ENCODE data around the gene IL17RD. TPM values are rescaled to one million over a fixed set of nuclear protein-coding genes. Genes with fewer than 3 reads are reported as not detected.

The IL17RD gene
- total and polyA plus RNA-seq, 8 donors: 0.25 to 10.1 (median 1.3) TPM; not detected in 1

DNA sequence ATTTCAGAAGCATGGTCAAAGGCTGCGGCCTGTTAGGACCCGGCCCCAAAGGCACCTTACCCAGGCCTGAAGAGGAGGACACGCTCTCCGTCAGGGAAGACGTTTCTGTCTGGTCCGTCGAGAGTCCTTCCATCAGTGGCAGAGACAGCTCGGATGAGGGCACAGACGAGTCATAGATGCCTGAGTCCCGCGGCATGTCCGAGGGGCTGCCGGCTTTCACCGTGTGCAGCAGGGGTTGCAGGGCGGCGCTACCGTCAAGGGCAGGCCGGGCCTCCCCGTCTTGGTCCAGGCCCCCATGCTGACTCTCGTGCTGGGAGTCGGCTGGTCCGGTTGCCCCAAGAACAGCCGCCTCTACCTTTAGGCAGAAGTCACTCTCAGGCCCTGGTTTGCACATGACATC is 67.6 kb downstream of the IL17RD start:
- TF ChIP-seq POLR2AphosphoS5 (IDR thresholded peaks at IDR 0.05) (no peak), EP300 (IDR thresholded peaks at IDR 0.05) (no peak), POLR2A (IDR thresholded peaks at IDR 0.05) (no peak)
- TF ChIP-seq, protein P1, sequence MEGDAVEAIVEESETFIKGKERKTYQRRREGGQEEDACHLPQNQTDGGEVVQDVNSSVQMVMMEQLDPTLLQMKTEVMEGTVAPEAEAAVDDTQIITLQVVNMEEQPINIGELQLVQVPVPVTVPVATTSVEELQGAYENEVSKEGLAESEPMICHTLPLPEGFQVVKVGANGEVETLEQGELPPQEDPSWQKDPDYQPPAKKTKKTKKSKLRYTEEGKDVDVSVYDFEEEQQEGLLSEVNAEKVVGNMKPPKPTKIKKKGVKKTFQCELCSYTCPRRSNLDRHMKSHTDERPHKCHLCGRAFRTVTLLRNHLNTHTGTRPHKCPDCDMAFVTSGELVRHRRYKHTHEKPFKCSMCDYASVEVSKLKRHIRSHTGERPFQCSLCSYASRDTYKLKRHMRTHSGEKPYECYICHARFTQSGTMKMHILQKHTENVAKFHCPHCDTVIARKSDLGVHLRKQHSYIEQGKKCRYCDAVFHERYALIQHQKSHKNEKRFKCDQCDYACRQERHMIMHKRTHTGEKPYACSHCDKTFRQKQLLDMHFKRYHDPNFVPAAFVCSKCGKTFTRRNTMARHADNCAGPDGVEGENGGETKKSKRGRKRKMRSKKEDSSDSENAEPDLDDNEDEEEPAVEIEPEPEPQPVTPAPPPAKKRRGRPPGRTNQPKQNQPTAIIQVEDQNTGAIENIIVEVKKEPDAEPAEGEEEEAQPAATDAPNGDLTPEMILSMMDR (IDR thresholded peaks at IDR 0.05): no peak
- DNase-seq: no peak
- Histone ChIP-seq H3K27me3 (no peaks in the 10 kb centered on the region), H3K9me3 (no peaks in the 10 kb centered on the region), H3K27ac (no peak overlapping the region), H3K4me3 (no peak overlapping the region), H3K4me1 (peaks cover 0 to 12% (median 4%) of the 10 kb centered on the region in 4 donors), H3K36me3 (peaks cover 0 to 38% (median 4%) of the 10 kb centered on the region in 4 donors)
- intact Hi-C loops (cut with DNase I; ENCODE audit: low total_unique reads): no loop called here
- 91 to 96% (median 94%) methylated on average over 10 to 23 of the region's 23 CpGs for WGBS, 5 donors

DNA sequence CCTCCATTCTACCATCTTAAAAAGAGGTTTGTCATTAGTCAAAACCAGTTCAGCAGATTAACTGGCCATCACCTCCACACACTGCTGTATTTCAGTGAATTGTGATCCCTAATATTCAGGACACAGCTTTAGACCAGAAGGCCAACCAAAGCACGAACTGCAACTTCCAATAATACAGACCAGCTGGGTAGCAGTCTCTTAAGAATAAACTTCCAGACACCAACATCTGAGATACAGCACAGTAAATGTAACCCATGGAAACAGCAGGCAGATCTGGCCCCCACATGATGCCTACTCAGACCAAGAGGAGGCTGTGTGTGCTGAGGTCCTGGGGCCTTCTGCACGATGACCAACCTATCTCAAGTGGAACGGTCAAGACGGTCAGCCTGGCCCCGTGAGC is 69.8 kb downstream of the IL17RD start:
- peaks cover 0 to 29% (median 4%) of the 10 kb centered on the region in 4 donors for H3K36me3 ChIP-seq
- no peak overlapping the region for H3K27ac ChIP-seq
- no peaks in the 10 kb centered on the region for H3K27me3 ChIP-seq
- H3K4me3 ChIP-seq: no peak overlapping the region
- intact Hi-C loops (cut with DNase I; ENCODE audit: low total_unique reads): no loop called here
- H3K4me1 ChIP-seq: peaks cover 0 to 12% (median 3%) of the 10 kb centered on the region in 4 donors
- no peak for DNase-seq
- H3K9me3 ChIP-seq: no peaks in the 10 kb centered on the region
- TF ChIP-seq, protein P1 (IDR thresholded peaks at IDR 0.05): no peak
- no peak for TF ChIP-seq POLR2AphosphoS5 (IDR thresholded peaks at IDR 0.05)
- TF ChIP-seq EP300 (IDR thresholded peaks at IDR 0.05): no peak
- TF ChIP-seq POLR2A (IDR thresholded peaks at IDR 0.05): no peak
- WGBS, 5 donors: 88 to 93% (median 89%) methylated on average over 5 of the region's 5 CpGs

DNA sequence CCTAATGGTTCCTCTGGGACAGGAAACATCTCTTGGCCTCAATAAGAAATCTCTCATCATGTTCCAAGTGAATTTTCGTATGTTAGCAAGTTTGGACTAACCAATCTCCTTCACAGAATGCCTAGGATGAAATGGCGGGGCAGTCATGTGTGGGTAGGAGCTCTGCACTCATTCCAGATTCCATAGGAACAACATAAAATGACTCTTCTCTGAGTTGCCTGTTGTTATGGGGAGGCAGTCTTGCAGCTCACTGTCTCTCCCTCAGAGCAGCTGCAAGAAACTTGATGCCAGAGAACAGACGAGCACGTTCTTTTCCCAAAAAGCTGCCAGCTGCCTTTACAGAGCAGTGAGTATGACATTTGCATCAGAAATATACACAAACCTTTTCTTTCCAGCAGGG is 70.6 kb downstream of the IL17RD start:
- TF ChIP-seq EP300 (IDR thresholded peaks at IDR 0.05) (no peak), POLR2A (IDR thresholded peaks at IDR 0.05) (no peak)
- TF ChIP-seq, protein P1 (IDR thresholded peaks at IDR 0.05): no peak
- Histone ChIP-seq H3K27ac (peak overlapping the region in 2 of 5 donors; percentile 7 to 20), H3K4me1 (peaks cover 0 to 6% (median 0%) of the 10 kb centered on the region in 4 donors), H3K4me3 (no peak overlapping the region), H3K9me3 (no peaks in the 10 kb centered on the region), H3K27me3 (no peaks in the 10 kb centered on the region), H3K36me3 (peaks cover 0 to 29% (median 4%) of the 10 kb centered on the region in 4 donors)
- intact Hi-C loops (cut with DNase I; ENCODE audit: low total_unique reads): no loop called here
- 77 to 84% (median 80%) methylated on average over 4 of the region's 4 CpGs for WGBS, 5 donors
- DNase-seq: peak in 1 of 2 donors; percentile 66

DNA sequence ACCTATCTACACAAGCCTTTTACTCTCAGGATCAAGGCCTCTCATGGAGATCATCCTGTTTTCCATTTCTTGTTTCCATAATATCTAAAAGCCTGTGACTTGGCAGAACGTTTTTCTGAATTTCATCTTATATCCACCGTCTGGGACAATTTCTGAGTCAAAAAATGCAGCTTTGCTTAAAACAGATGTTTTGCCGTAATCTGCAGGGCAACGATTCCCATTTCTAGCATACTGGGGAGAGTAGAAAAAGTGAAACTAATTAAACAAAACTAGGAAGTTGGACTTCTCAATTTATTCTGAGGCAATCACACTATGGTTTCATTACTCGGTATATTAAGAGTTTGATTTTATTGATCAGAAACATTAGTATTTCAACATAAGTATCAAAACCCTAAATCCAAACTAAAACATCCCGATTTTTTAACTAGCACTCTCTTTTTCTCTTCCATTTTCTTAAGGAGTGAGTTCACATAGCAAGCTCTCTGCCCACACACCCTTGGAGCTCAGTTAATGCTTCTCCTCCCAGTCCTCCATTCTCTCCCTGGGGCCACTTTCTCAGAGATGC is 71.1 kb downstream of the IL17RD start:
- H3K4me1 ChIP-seq: peaks cover 0 to 6% (median 0%) of the 10 kb centered on the region in 4 donors
- intact Hi-C loops (cut with DNase I; ENCODE audit: low total_unique reads): no loop called here
- H3K4me3 ChIP-seq: no peak overlapping the region
- peak in 1 of 2 donors; percentile 28 for DNase-seq
- H3K36me3 ChIP-seq: peaks cover 0 to 29% (median 4%) of the 10 kb centered on the region in 4 donors
- 66 to 81% (median 72%) methylated on average over 6 of the region's 6 CpGs for WGBS, 5 donors
- no peaks in the 10 kb centered on the region for H3K9me3 ChIP-seq
- peak overlapping the region in 2 of 5 donors; percentile 7 to 20 for H3K27ac ChIP-seq
- TF ChIP-seq POLR2AphosphoS5 (IDR thresholded peaks at IDR 0.05): no peak
- no peak for TF ChIP-seq EP300 (IDR thresholded peaks at IDR 0.05)
- TF ChIP-seq, protein P1 (IDR thresholded peaks at IDR 0.05): no peak
- H3K27me3 ChIP-seq: no peaks in the 10 kb centered on the region
